H1 (cell line): ENCODE data around the gene SURF4.

ENCODE experiments used
- ATF2 ChIP-seq: IDR thresholded peaks from 2 replicates; pipeline ENCODE4 v1.6.1; 2012; ENCODE audit warnings: low read length, inconsistent platforms
- BACH1 ChIP-seq: IDR thresholded peaks from 2 replicates; pipeline ENCODE4 v1.6.1; 2012; ENCODE audit warnings: low read length, improper control_type of control experiment
- CTCF ChIP-seq, 3 experiments: IDR thresholded peaks; 1 replicate in 2 of 3; 2 replicates in 1 of 3; pipeline versions ENCODE4 v1.5.1 to v1.6.1; 2011; ENCODE audit warnings: low read length in 3 of 3, mild to moderate bottlenecking in 3 of 3, inconsistent platforms in 2 of 3, low read depth in 1 of 3, moderate library complexity in 1 of 3; ENCODE audit not compliant: insufficient read depth in 1 of 3; ENCODE audit errors: control extremely low read depth in 1 of 3
- EP300 ChIP-seq, 2 experiments: IDR thresholded peaks; 1 replicate in 1 of 2; 2 replicates in 1 of 2; pipeline ENCODE4 v1.6.1; 2011 to 2012; ENCODE audit warnings: low read depth in 2 of 2, low read length in 2 of 2, mild to moderate bottlenecking in 2 of 2, borderline replicate concordance in 1 of 2, inconsistent platforms in 1 of 2, moderate library complexity in 1 of 2
- GTF2F1 ChIP-seq: IDR thresholded peaks from 2 replicates; pipeline ENCODE4 v1.6.1; 2012; ENCODE audit warnings: low read depth, low read length, improper control_type of control experiment, borderline replicate concordance
- JUND ChIP-seq: IDR thresholded peaks from 2 replicates; pipeline ENCODE4 v1.6.1; 2011; ENCODE audit warnings: mild to moderate bottlenecking, improper control_type of control experiment, low read length
- POLR2A ChIP-seq, 2 experiments: IDR thresholded peaks; 1 replicate in 1 of 2; 2 replicates in 1 of 2; pipeline ENCODE4 v1.6.1; 2011; ENCODE audit warnings: low read depth in 2 of 2, low read length in 2 of 2, mild to moderate bottlenecking in 2 of 2; ENCODE audit errors: control extremely low read depth in 1 of 2
- POLR2AphosphoS5 ChIP-seq: IDR thresholded peaks from 2 replicates; pipeline ENCODE4 v1.6.1; 2011; ENCODE audit warnings: low read depth, low read length
- RAD21 ChIP-seq, 2 experiments: IDR thresholded peaks in 1 of 2; conservative IDR thresholded peaks in 1 of 2; 2 replicates each; pipeline ENCODE4 v1.6.1; 2011; ENCODE audit warnings: low read depth in 2 of 2, low read length in 2 of 2, improper control_type of control experiment in 1 of 2, inconsistent platforms in 1 of 2, mild to moderate bottlenecking in 1 of 2, moderate library complexity in 1 of 2
- RNF2 ChIP-seq: fragments of 200-900, 300-1000 bp; sonication (generic); IDR thresholded peaks from 2 replicates; pipeline ENCODE4 v1.7.1; 2016; ENCODE audit warnings: borderline replicate concordance, low read depth, mild to moderate bottlenecking, antibody characterized with exemption, low read length; ENCODE audit not compliant: poor library complexity, severe bottlenecking; ENCODE audit errors: missing control alignments
- SIN3A ChIP-seq, 2 experiments: IDR thresholded peaks in 1 of 2; conservative IDR thresholded peaks in 1 of 2; 2 replicates each; pipeline ENCODE4 v1.6.1; 2011 to 2012; ENCODE audit warnings: low read length in 2 of 2, improper control_type of control experiment in 1 of 2, low read depth in 1 of 2, mild to moderate bottlenecking in 1 of 2
- TAF1 ChIP-seq: IDR thresholded peaks from 2 replicates; pipeline ENCODE4 v1.6.1; 2011; ENCODE audit warnings: mild to moderate bottlenecking, low read depth, low read length
- TBP ChIP-seq: IDR thresholded peaks from 2 replicates; pipeline ENCODE4 v1.6.1; 2011; ENCODE audit warnings: low read depth, low read length, improper control_type of control experiment

GRCh38 chr9:133389025-133389557, 13.2 kb upstream of the SURF4 start:
- TF ChIP-seq POLR2AphosphoS5 (no peak), CTCF (IDR thresholded peaks at IDR 0.05; ENCODE audit: control extremely low read depth in 1 of 3, insufficient read depth in 1 of 3, low read depth in 1 of 3, low read length in 3 of 3) (no peak), POLR2A (IDR thresholded peaks at IDR 0.05; ENCODE audit: control extremely low read depth in 1 of 2, low read depth in 2 of 2, low read length in 2 of 2) (no peak), ATF2 (no peak), GTF2F1 (no peak), SIN3A (conservative IDR thresholded peaks at IDR 0.05 in 1 of 2, IDR thresholded peaks at IDR 0.05 in 1 of 2; ENCODE audit: low read depth in 1 of 2, low read length in 2 of 2) (no peak), TBP (no peak), RNF2 (no peak), JUND (no peak), TAF1 (no peak), RAD21 (IDR thresholded peaks at IDR 0.05 in 1 of 2, conservative IDR thresholded peaks at IDR 0.05 in 1 of 2; ENCODE audit: low read depth in 2 of 2, low read length in 2 of 2) (no peak), BACH1 (no peak), EP300 (IDR thresholded peaks at IDR 0.05; ENCODE audit: borderline replicate concordance in 1 of 2, low read depth in 2 of 2, low read length in 2 of 2) (no peak)
